GM06990 (cell line): ENCODE data around the gene TMEM132A.

Experiments used
- DNase-seq: peaks from one replicate; pipeline ENCODE4 v3.0.0-alpha.2; 2011; ENCODE audit not compliant: insufficient read length; ENCODE audit errors: extremely low read depth
- H3K27me3 ChIP-seq: replicated peaks from 2 replicates; pipeline ENCODE4 v1.6.0; 2011; ENCODE audit warnings: low read length; ENCODE audit not compliant: control insufficient read depth, insufficient read depth
- H3K36me3 ChIP-seq: 2 replicates; pipeline ENCODE4 v1.5.1; 2011; ENCODE audit warnings: low read length; ENCODE audit not compliant: control insufficient read depth, insufficient read depth
- H3K4me3 ChIP-seq: replicated peaks from 2 replicates; pipeline ENCODE4 v1.5.1; 2011; ENCODE audit warnings: low read depth, mild to moderate bottlenecking, control low read depth, low read length
- TF ChIP-seq, protein P1 (sequence below): IDR thresholded peaks from 2 replicates; pipeline ENCODE4 v1.5.1; 2011; ENCODE audit warnings: low read length, control low read depth, mild to moderate bottlenecking, inconsistent platforms; ENCODE audit not compliant: insufficient read depth, poor library complexity, severe bottlenecking

Gene TMEM132A

GRCh38 chr11:60913793-60914632, 10.2 kb upstream of the TMEM132A start, which contains the start of gene TMEM109:
TSS of gene TMEM109 (plus strand) at chr11:60914158. CDS start at chr11:60919694, 5,536 bp downstream.
- Histone ChIP-seq H3K4me3 (peak within 1 kb of the TSS; percentile 76), H3K27me3 (no peaks in the 10 kb centered on the region), H3K36me3 (no peaks in the 10 kb centered on the region)
- DNase-seq: peak; percentile 91
- TF ChIP-seq, protein P1, sequence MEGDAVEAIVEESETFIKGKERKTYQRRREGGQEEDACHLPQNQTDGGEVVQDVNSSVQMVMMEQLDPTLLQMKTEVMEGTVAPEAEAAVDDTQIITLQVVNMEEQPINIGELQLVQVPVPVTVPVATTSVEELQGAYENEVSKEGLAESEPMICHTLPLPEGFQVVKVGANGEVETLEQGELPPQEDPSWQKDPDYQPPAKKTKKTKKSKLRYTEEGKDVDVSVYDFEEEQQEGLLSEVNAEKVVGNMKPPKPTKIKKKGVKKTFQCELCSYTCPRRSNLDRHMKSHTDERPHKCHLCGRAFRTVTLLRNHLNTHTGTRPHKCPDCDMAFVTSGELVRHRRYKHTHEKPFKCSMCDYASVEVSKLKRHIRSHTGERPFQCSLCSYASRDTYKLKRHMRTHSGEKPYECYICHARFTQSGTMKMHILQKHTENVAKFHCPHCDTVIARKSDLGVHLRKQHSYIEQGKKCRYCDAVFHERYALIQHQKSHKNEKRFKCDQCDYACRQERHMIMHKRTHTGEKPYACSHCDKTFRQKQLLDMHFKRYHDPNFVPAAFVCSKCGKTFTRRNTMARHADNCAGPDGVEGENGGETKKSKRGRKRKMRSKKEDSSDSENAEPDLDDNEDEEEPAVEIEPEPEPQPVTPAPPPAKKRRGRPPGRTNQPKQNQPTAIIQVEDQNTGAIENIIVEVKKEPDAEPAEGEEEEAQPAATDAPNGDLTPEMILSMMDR: no peak

- Histone ChIP-seq H3K36me3 (peaks cover 2% of the 10 kb centered on the region; the same call in 1 of the 2 replicates), H3K27me3 (no peaks in the 10 kb centered on the region), H3K4me3 (peak overlapping the region; percentile 76)
- peak; percentile 69 for DNase-seq
- TF ChIP-seq, protein P1: no peak
Measured at GRCh38 chr11:60914633-60915247, 9.5 kb upstream of the TMEM132A start.

DNA sequence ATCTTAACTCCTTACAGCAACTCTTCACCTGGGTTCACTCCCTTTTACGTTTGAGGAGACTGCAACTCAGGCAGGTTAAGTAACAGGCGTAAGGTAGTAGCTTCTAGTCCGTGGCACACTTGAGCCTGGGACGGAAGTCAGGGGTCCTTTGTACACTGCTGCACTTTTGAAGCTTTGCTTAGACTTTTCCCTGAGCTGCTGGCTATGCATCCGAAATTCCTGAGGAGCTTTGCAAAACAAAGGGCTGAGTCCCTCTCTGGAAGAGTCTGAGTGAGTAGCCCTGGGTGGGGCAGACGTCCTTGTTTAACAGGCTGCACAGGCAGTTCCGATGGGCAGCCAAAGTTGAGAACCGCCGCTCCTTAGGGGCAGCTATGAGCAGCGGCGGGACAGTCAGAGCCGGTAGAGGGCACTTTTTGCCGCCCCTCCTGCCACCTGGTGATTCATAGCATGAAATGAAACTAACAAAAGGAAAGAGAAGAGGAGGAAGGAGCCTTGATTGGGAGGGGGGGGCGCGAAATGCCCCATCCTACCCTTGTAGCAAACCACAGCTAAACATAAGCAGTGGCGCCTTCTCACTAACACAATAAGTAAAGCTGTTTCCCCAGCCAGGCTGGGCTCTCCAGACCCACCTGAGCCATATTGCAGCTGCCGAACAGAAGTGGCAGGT, 8.9 kb upstream of the TMEM132A start:
- TF ChIP-seq, protein P1: peak; percentile 63
- Histone ChIP-seq H3K27me3 (no peaks in the 10 kb centered on the region), H3K4me3 (peak overlapping the region; percentile 76), H3K36me3 (peaks cover 8% of the 10 kb centered on the region)
- DNase-seq: peak; percentile 81

DNA sequence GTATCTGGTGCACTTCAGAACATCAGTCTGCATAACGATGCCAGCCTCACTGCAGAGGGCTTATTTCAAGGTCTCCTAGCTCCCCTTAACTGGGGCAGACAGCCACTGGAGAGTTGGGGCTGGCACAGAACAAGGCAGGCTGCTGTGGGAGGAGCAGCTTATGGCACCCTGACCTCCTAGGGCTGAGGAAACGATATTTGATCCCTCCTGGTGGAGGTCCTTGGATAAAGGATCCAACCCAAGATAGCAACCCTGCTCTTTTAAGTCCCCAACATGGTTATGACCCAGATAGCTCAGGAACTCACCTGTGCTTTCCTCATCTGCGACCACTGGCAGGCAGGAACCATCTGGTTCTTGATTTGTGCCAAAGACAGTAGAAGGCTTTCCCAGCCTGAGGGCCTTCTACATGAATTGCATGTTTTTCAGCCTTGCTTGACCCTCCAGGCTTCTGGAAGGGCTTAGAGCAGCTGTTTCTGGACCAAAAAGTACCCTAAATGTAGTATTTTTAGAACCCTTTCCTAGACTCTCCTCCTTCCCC, 7.5 kb upstream of the TMEM132A start:
- Histone ChIP-seq H3K36me3 (peaks cover 18% of the 10 kb centered on the region), H3K4me3 (no peak overlapping the region), H3K27me3 (no peaks in the 10 kb centered on the region)
- no peak for DNase-seq
- TF ChIP-seq, protein P1: no peak

DNA sequence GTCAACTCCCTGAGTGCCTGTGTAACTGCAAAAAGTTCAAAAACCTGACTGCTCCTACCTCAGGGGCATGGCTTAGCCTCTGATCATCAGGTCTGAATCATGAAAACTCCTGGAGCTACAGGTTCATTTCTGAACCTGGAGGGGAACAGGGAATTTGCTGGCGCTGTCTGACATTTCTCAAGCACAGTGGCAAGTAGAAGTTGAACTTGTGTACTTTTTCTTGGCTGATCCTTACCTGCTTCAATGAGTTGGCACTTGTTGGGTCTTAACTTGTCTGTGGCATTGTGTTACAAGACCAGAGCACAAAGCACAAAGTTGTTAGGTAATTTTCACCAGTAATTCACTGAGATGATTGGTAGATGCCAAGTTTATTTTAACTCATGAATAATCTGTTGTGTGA, 7.0 kb upstream of the TMEM132A start:
- TF ChIP-seq, protein P1: no peak
- H3K36me3 ChIP-seq: peaks cover 18% of the 10 kb centered on the region
- no peak overlapping the region for H3K4me3 ChIP-seq
- no peaks in the 10 kb centered on the region for H3K27me3 ChIP-seq
- no peak for DNase-seq
